ENCODE measurements around the gene SYT6.

The SYT6 gene

GRCh38 chr1:114153261-114154145 is at the start of gene SYT6:
SYT6 (minus strand) TSS chr1:114153869; CDS start chr1:114153772, 97 bp downstream.
- no peak for DNase-seq (ENCODE audit: low spot score)

GRCh38 chr1:114201486-114201885 is 47.8 kb upstream of the SYT6 start:
- no peak for DNase-seq (ENCODE audit: low spot score)

GRCh38 chr1:114199017-114199594 is 45.4 kb upstream of the SYT6 start:
- no peak for DNase-seq (ENCODE audit: low spot score)

GRCh38 chr1:114196992-114197907 is 43.6 kb upstream of the SYT6 start:
- DNase-seq (ENCODE audit: low spot score): no peak

- DNase-seq (ENCODE audit: low spot score): no peak
Measured at GRCh38 chr1:114195819-114196218, 42.1 kb upstream of the SYT6 start.

GRCh38 chr1:114192328-114192727 is 38.7 kb upstream of the SYT6 start:
- DNase-seq (ENCODE audit: low spot score): no peak

- DNase-seq (ENCODE audit: low spot score): no peak
Measured at GRCh38 chr1:114189398-114189797, 35.7 kb upstream of the SYT6 start.

- no peak for DNase-seq (ENCODE audit: low spot score)
Measured at GRCh38 chr1:114181356-114181755, 27.7 kb upstream of the SYT6 start.

- DNase-seq (ENCODE audit: low spot score): no peak
Measured at GRCh38 chr1:114180742-114181141, 27.1 kb upstream of the SYT6 start.

- DNase-seq (ENCODE audit: low spot score): no peak
Measured at GRCh38 chr1:114178936-114179335, 25.3 kb upstream of the SYT6 start.

- no peak for DNase-seq (ENCODE audit: low spot score)
Measured at GRCh38 chr1:114177282-114177681, 23.6 kb upstream of the SYT6 start.

- DNase-seq (ENCODE audit: low spot score): no peak
Measured at GRCh38 chr1:114176366-114176765, 22.7 kb upstream of the SYT6 start.

- DNase-seq (ENCODE audit: low spot score): no peak
Measured at GRCh38 chr1:114173680-114174079, 20.0 kb upstream of the SYT6 start.

- DNase-seq (ENCODE audit: low spot score): no peak
Measured at GRCh38 chr1:114169509-114169908, 15.8 kb upstream of the SYT6 start.

GRCh38 chr1:114167226-114167625 is 13.6 kb upstream of the SYT6 start:
- DNase-seq (ENCODE audit: low spot score): no peak

GRCh38 chr1:114164840-114165543 is 11.3 kb upstream of the SYT6 start:
- DNase-seq (ENCODE audit: low spot score): no peak

- no peak for DNase-seq (ENCODE audit: low spot score)
Measured at GRCh38 chr1:114159941-114160340, 6.3 kb upstream of the SYT6 start.

- no peak for DNase-seq (ENCODE audit: low spot score)
Measured at GRCh38 chr1:114157275-114157660, 3.6 kb upstream of the SYT6 start.

GRCh38 chr1:114156538-114157274 is 3.0 kb upstream of the SYT6 start:
- no peak for DNase-seq (ENCODE audit: low spot score)

- no peak for DNase-seq (ENCODE audit: low spot score)
Measured at GRCh38 chr1:114155706-114156105, 2.0 kb upstream of the SYT6 start.

- no peak for DNase-seq (ENCODE audit: low spot score)
Measured at GRCh38 chr1:114154963-114155322, 1.3 kb upstream of the SYT6 start.

Data from HuH-7 (cell line).